Measurements from ENCODE around the gene RAD51.

DNA sequence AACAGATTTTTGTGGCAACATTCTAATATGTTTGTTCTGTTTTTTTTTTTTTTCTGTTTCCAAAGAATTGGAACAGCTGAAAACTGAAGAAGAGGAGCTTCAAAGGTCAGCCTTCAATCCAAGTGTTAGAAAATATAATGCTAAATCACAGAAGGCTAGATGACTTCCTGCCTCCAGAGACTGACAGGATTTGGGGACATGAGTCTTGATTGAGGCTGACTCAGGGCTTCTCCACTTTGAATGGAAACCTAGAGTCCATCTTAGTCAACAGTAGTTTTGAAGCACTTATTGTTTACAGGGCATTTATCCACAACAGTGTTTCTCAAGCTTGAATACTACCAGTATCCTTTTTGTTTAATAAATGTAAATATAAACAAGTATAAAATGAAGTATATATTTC lies 44.5 kb upstream of the RAD51 start:
- TF ChIP-seq, protein P1, sequence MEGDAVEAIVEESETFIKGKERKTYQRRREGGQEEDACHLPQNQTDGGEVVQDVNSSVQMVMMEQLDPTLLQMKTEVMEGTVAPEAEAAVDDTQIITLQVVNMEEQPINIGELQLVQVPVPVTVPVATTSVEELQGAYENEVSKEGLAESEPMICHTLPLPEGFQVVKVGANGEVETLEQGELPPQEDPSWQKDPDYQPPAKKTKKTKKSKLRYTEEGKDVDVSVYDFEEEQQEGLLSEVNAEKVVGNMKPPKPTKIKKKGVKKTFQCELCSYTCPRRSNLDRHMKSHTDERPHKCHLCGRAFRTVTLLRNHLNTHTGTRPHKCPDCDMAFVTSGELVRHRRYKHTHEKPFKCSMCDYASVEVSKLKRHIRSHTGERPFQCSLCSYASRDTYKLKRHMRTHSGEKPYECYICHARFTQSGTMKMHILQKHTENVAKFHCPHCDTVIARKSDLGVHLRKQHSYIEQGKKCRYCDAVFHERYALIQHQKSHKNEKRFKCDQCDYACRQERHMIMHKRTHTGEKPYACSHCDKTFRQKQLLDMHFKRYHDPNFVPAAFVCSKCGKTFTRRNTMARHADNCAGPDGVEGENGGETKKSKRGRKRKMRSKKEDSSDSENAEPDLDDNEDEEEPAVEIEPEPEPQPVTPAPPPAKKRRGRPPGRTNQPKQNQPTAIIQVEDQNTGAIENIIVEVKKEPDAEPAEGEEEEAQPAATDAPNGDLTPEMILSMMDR (IDR thresholded peaks at IDR 0.05; ENCODE audit: control extremely low read depth in 1 of 3, insufficient read depth in 1 of 3, low read depth in 1 of 3, low read length in 3 of 3), result no peak
- TF ChIP-seq GABPA (IDR thresholded peaks at IDR 0.05; ENCODE audit: borderline replicate concordance, insufficient read depth, low read length) (no peak), EP300 (IDR thresholded peaks at IDR 0.05; ENCODE audit: borderline replicate concordance in 1 of 2, low read depth in 2 of 2, low read length in 2 of 2) (no peak), GTF2F1 (IDR thresholded peaks at IDR 0.05; ENCODE audit: borderline replicate concordance, low read depth, low read length) (no peak), BACH1 (IDR thresholded peaks at IDR 0.05; ENCODE audit: low read length) (no peak), CEBPB (IDR thresholded peaks at IDR 0.05; ENCODE audit: low read depth, low read length) (no peak), HDAC6 (IDR thresholded peaks at IDR 0.05; ENCODE audit: low read depth, low read length) (no peak), EZH2 (IDR thresholded peaks at IDR 0.05; ENCODE audit: low read depth, low read length, severe bottlenecking) (no peak), POLR2A (IDR thresholded peaks at IDR 0.05; ENCODE audit: control extremely low read depth in 1 of 2, low read depth in 2 of 2, low read length in 2 of 2) (no peak), TAF7 (optimal IDR thresholded peaks at IDR 0.05; ENCODE audit: borderline replicate concordance, low read depth, low read length) (no peak)
